Measurements from ENCODE around the gene TSGA10IP. TPM values are rescaled to one million over a fixed set of nuclear protein-coding genes. Genes with fewer than 3 reads are reported as not detected.

The TSGA10IP gene
- total RNA-seq, 1 experiment from 2014 or later: not detected

GRCh38 chr11:65944767-65945166 is 513 bp upstream of the TSGA10IP start:
- Mint-ChIP-seq H3K27ac (ENCODE audit: unreplicated experiment) (no peak overlapping the region), H3K9me3 (ENCODE audit: unreplicated experiment) (no peaks in the 10 kb centered on the region), H3K36me3 (ENCODE audit: insufficient read depth, unreplicated experiment) (no peaks in the 10 kb centered on the region), H3K4me3 (ENCODE audit: unreplicated experiment) (no peak overlapping the region), H3K4me1 (ENCODE audit: low read depth, unreplicated experiment) (no peaks in the 10 kb centered on the region), H3K27me3 (ENCODE audit: insufficient read depth, unreplicated experiment) (no peaks in the 10 kb centered on the region)
- ChIA-PET POLR2A (no interaction called here), CTCF (no interaction called here)
- no peak for TF ChIP-seq CTCF (IDR thresholded peaks at IDR 0.05; ENCODE audit: insufficient read depth in 1 of 2, low read depth in 1 of 2, low read length in 1 of 2, severe bottlenecking in 1 of 2, unreplicated experiment in 1 of 2)
- intact Hi-C loops (cut with micrococcal nuclease; ENCODE audit: unreplicated experiment): no loop called here
- Histone ChIP-seq H3K4me3 (ENCODE audit: low read depth, low read length) (no peak overlapping the region), H3K4me1 (no peaks in the 10 kb centered on the region), H3K27me3 (replicated peaks; ENCODE audit: control insufficient read depth, insufficient read depth, low read length) (no peaks in the 10 kb centered on the region), H3K36me3 (ENCODE audit: control insufficient read depth, insufficient read depth, low read length) (no peaks in the 10 kb centered on the region), H3K9me3 (no peaks in the 10 kb centered on the region)
- DNase-seq: no peak
- BruUV-seq (replicated peaks): no TSS peak

- H3K4me1 ChIP-seq: no peaks in the 10 kb centered on the region
- H3K4me3 ChIP-seq (ENCODE audit: low read depth, low read length): no peak overlapping the region
- no peak for DNase-seq
- no peaks in the 10 kb centered on the region for H3K36me3 Mint-ChIP-seq (ENCODE audit: insufficient read depth, unreplicated experiment)
- intact Hi-C loops (cut with micrococcal nuclease; ENCODE audit: unreplicated experiment): no loop called here
- POLR2A ChIA-PET: no interaction called here
- no peak overlapping the region for H3K4me3 Mint-ChIP-seq (ENCODE audit: unreplicated experiment)
- no peaks in the 10 kb centered on the region for H3K9me3 ChIP-seq
- CTCF ChIA-PET: interaction anchor here (0.7 kb wide), 1 partner anchor 35 kb away, joined by 3 read pairs; no protein-coding TSS in a partner anchor
- TF ChIP-seq CTCF (IDR thresholded peaks at IDR 0.05; ENCODE audit: insufficient read depth in 1 of 2, low read depth in 1 of 2, low read length in 1 of 2, severe bottlenecking in 1 of 2, unreplicated experiment in 1 of 2): no peak
- H3K9me3 Mint-ChIP-seq (ENCODE audit: unreplicated experiment): no peaks in the 10 kb centered on the region
- no peaks in the 10 kb centered on the region for H3K27me3 ChIP-seq (replicated peaks; ENCODE audit: control insufficient read depth, insufficient read depth, low read length)
- H3K4me1 Mint-ChIP-seq (ENCODE audit: low read depth, unreplicated experiment): no peaks in the 10 kb centered on the region
- no peaks in the 10 kb centered on the region for H3K27me3 Mint-ChIP-seq (ENCODE audit: insufficient read depth, unreplicated experiment)
- H3K36me3 ChIP-seq (ENCODE audit: control insufficient read depth, insufficient read depth, low read length): no peaks in the 10 kb centered on the region
- BruUV-seq (replicated peaks): no TSS peak
- no peak overlapping the region for H3K27ac Mint-ChIP-seq (ENCODE audit: unreplicated experiment)
Measured at GRCh38 chr11:65945941-65946558, 770 bp downstream of the TSGA10IP start.

GRCh38 chr11:65946655-65947054 is 1.4 kb downstream of the TSGA10IP start:
- no peak overlapping the region for H3K27ac Mint-ChIP-seq (ENCODE audit: unreplicated experiment)
- H3K36me3 Mint-ChIP-seq (ENCODE audit: insufficient read depth, unreplicated experiment): no peaks in the 10 kb centered on the region
- Histone ChIP-seq H3K4me1 (peaks cover 2% of the 10 kb centered on the region; the same call in 1 of the 2 replicates), H3K9me3 (no peaks in the 10 kb centered on the region), H3K36me3 (ENCODE audit: control insufficient read depth, insufficient read depth, low read length) (no peaks in the 10 kb centered on the region), H3K4me3 (ENCODE audit: low read depth, low read length) (no peak overlapping the region), H3K27me3 (replicated peaks; ENCODE audit: control insufficient read depth, insufficient read depth, low read length) (no peaks in the 10 kb centered on the region)
- BruUV-seq (replicated peaks): no TSS peak
- H3K4me1 Mint-ChIP-seq (ENCODE audit: low read depth, unreplicated experiment): no peaks in the 10 kb centered on the region
- intact Hi-C loops (cut with micrococcal nuclease; ENCODE audit: unreplicated experiment): no loop called here
- H3K9me3 Mint-ChIP-seq (ENCODE audit: unreplicated experiment): no peaks in the 10 kb centered on the region
- ChIA-PET POLR2A (no interaction called here), CTCF (interaction anchor here (0.7 kb wide), 1 partner anchor 34 kb away, joined by 3 read pairs; no protein-coding TSS in a partner anchor)
- H3K4me3 Mint-ChIP-seq (ENCODE audit: unreplicated experiment): no peak overlapping the region
- DNase-seq: no peak
- TF ChIP-seq CTCF (IDR thresholded peaks at IDR 0.05; ENCODE audit: insufficient read depth in 1 of 2, low read depth in 1 of 2, low read length in 1 of 2, severe bottlenecking in 1 of 2, unreplicated experiment in 1 of 2): no peak
- H3K27me3 Mint-ChIP-seq (ENCODE audit: insufficient read depth, unreplicated experiment): no peaks in the 10 kb centered on the region
